Mesothelial cell of epicardium (in vitro differentiated cells): ENCODE data around the gene PCDHAC1. TPM values are rescaled to one million over a fixed set of nuclear protein-coding genes. Genes with fewer than 3 reads are reported as not detected.

Experiments used
- DNase-seq, 2 experiments: peaks; one replicate each; pipeline ENCODE4 v3.0.0; 2021; ENCODE audit warnings: low spot score in 2 of 2; ENCODE audit not compliant: unreplicated experiment in 2 of 2
- H3K27ac Mint-ChIP-seq: 2 replicates; pipeline ENCODE4 v1.8.0; 2021; ENCODE audit warnings: mixed read lengths
- H3K27me3 Mint-ChIP-seq: 2 replicates; pipeline ENCODE4 v1.8.0; 2021; ENCODE audit warnings: low read depth, mixed read lengths
- H3K36me3 Mint-ChIP-seq: 2 replicates; pipeline ENCODE4 v1.8.0; 2021; ENCODE audit warnings: mixed read lengths
- H3K4me1 Mint-ChIP-seq: 2 replicates; pipeline ENCODE4 v1.8.0; 2021; ENCODE audit warnings: mixed read lengths
- H3K4me3 Mint-ChIP-seq: 2 replicates; pipeline ENCODE4 v1.8.0; 2021; ENCODE audit warnings: mild to moderate bottlenecking, moderate library complexity, mixed read lengths
- H3K9me3 Mint-ChIP-seq: 2 replicates; pipeline ENCODE4 v1.8.0; 2021; ENCODE audit warnings: mixed read lengths
- CTCF ChIP-seq: fragments of 200-600 bp; sonication (generic); IDR thresholded peaks from one replicate; pipeline ENCODE4 v1.5.0; 2021; ENCODE audit warnings: antibody characterized with exemption; ENCODE audit not compliant: unreplicated experiment
- total RNA-seq: library from RNA; stranded (reverse); gene quantifications from 3 replicates; pipeline ENCODE4 v1.2.1, GENCODE V29; 2021

PCDHAC1 gene
- total RNA-seq, 1 donor from 2014 or later: 9.7 TPM

GRCh38 chr5:140964356-140964755 is 38.3 kb downstream of the PCDHAC1 start:
- no peak for DNase-seq
- Mint-ChIP-seq H3K27ac (peak overlapping the region; percentile 67), H3K4me3 (no peak overlapping the region), H3K36me3 (peaks cover 4% of the 10 kb centered on the region), H3K27me3 (no peaks in the 10 kb centered on the region), H3K9me3 (no peaks in the 10 kb centered on the region), H3K4me1 (peaks cover 30% of the 10 kb centered on the region)
- TF ChIP-seq CTCF: no peak

GRCh38 chr5:140965905-140966292 is 39.8 kb downstream of the PCDHAC1 start:
- H3K27ac Mint-ChIP-seq: peak overlapping the region; percentile 96
- H3K27me3 Mint-ChIP-seq: no peaks in the 10 kb centered on the region
- H3K9me3 Mint-ChIP-seq: no peaks in the 10 kb centered on the region
- H3K4me3 Mint-ChIP-seq: peak overlapping the region; percentile 91
- peaks cover 4% of the 10 kb centered on the region for H3K36me3 Mint-ChIP-seq
- no peak for DNase-seq
- H3K4me1 Mint-ChIP-seq: peaks cover 43% of the 10 kb centered on the region
- TF ChIP-seq CTCF: no peak

GRCh38 chr5:140966293-140967225 is 40.5 kb downstream of the PCDHAC1 start, which contains the start of gene PCDHAC2:
TSS of gene PCDHAC2 (plus strand) at chr5:140966476. CDS start at chr5:140966767, 291 bp downstream.
- Mint-ChIP-seq H3K4me1 (peaks cover 47% of the 10 kb centered on the region), H3K4me3 (peak within 1 kb of the TSS; percentile 91), H3K9me3 (no peaks in the 10 kb centered on the region), H3K27me3 (no peaks in the 10 kb centered on the region), H3K36me3 (peaks cover 4% of the 10 kb centered on the region), H3K27ac (peak within 1 kb of the TSS; percentile 96)
- DNase-seq: peak; percentile 42 to 72
- TF ChIP-seq CTCF: no peak

GRCh38 chr5:140967226-140967893 is 41.3 kb downstream of the PCDHAC1 start:
- peaks cover 47% of the 10 kb centered on the region for H3K4me1 Mint-ChIP-seq
- peaks cover 4% of the 10 kb centered on the region for H3K36me3 Mint-ChIP-seq
- H3K4me3 Mint-ChIP-seq: peak overlapping the region; percentile 75
- no peaks in the 10 kb centered on the region for H3K27me3 Mint-ChIP-seq
- peak overlapping the region; percentile 86 for H3K27ac Mint-ChIP-seq
- DNase-seq: no peak
- H3K9me3 Mint-ChIP-seq: no peaks in the 10 kb centered on the region
- no peak for TF ChIP-seq CTCF

- TF ChIP-seq CTCF: no peak
- Mint-ChIP-seq H3K9me3 (no peaks in the 10 kb centered on the region), H3K4me3 (no peak overlapping the region), H3K4me1 (peaks cover 39% of the 10 kb centered on the region), H3K27me3 (no peaks in the 10 kb centered on the region), H3K36me3 (peaks cover 4% of the 10 kb centered on the region), H3K27ac (no peak overlapping the region)
- no peak for DNase-seq
These were observed 43.8 kb downstream of the PCDHAC1 start for GRCh38 chr5:140969880-140970279.
